Dendritic cell treated with granulocyte-macrophage colony-stimulating factor and Interleukin-4, amounts not matched to agents 40 ng/mL and 50 ng/mL, for 4 days (primary cell): ENCODE results near the gene ATXN7.

Experiments used
- H3K27ac Mint-ChIP-seq: one replicate; pipeline ENCODE4 v1.8.0; 2022; ENCODE audit warnings: mild to moderate bottlenecking, mixed read lengths
- H3K27me3 Mint-ChIP-seq: one replicate; pipeline ENCODE4 v1.8.0; 2022; ENCODE audit warnings: mild to moderate bottlenecking, mixed read lengths
- H3K36me3 Mint-ChIP-seq: one replicate; pipeline ENCODE4 v1.8.0; 2022; ENCODE audit warnings: low read depth, mixed read lengths
- H3K4me1 Mint-ChIP-seq: one replicate; pipeline ENCODE4 v1.8.0; 2022; ENCODE audit warnings: low read depth, mixed read lengths
- H3K4me3 Mint-ChIP-seq: one replicate; pipeline ENCODE4 v1.8.0; 2022; ENCODE audit warnings: mild to moderate bottlenecking, moderate library complexity, mixed read lengths
- H3K9me3 Mint-ChIP-seq: one replicate; pipeline ENCODE4 v1.8.0; 2022; ENCODE audit warnings: mixed read lengths
- intact Hi-C: fragments of 100-400 bp; cut with micrococcal nuclease; formaldehyde crosslinking; loops from one replicate; pipeline ENCODE4 v1.15.0; 2022

Gene ATXN7

GRCh38 chr3:63872135-63872924, 8.7 kb downstream of the ATXN7 start:
- no peaks in the 10 kb centered on the region for H3K27me3 Mint-ChIP-seq
- H3K36me3 Mint-ChIP-seq, result peaks cover 2% of the 10 kb centered on the region
- no peaks in the 10 kb centered on the region for H3K9me3 Mint-ChIP-seq
- intact Hi-C loops, result no loop called here
- H3K4me1 Mint-ChIP-seq, result peaks cover 22% of the 10 kb centered on the region
- no peak overlapping the region for H3K4me3 Mint-ChIP-seq
- H3K27ac Mint-ChIP-seq, result no peak overlapping the region

- H3K36me3 Mint-ChIP-seq, result no peaks in the 10 kb centered on the region
- H3K27ac Mint-ChIP-seq, result no peak overlapping the region
- peaks cover 22% of the 10 kb centered on the region for H3K4me1 Mint-ChIP-seq
- H3K4me3 Mint-ChIP-seq, result no peak overlapping the region
- no peaks in the 10 kb centered on the region for H3K9me3 Mint-ChIP-seq
- intact Hi-C loops, result no loop called here
- no peaks in the 10 kb centered on the region for H3K27me3 Mint-ChIP-seq
These were observed 11.1 kb downstream of the ATXN7 start for GRCh38 chr3:63874769-63875168.

- Mint-ChIP-seq H3K36me3 (no peaks in the 10 kb centered on the region), H3K27ac (no peak overlapping the region), H3K4me1 (peaks cover 23% of the 10 kb centered on the region), H3K9me3 (no peaks in the 10 kb centered on the region), H3K4me3 (no peak overlapping the region), H3K27me3 (no peaks in the 10 kb centered on the region)
- intact Hi-C loops, result no loop called here
These were observed 11.8 kb downstream of the ATXN7 start for GRCh38 chr3:63875510-63875909.

GRCh38 chr3:63876260-63876659, 12.6 kb downstream of the ATXN7 start:
- intact Hi-C loops, result no loop called here
- peaks cover 20% of the 10 kb centered on the region for H3K4me1 Mint-ChIP-seq
- no peaks in the 10 kb centered on the region for H3K27me3 Mint-ChIP-seq
- H3K27ac Mint-ChIP-seq, result no peak overlapping the region
- no peaks in the 10 kb centered on the region for H3K9me3 Mint-ChIP-seq
- no peaks in the 10 kb centered on the region for H3K36me3 Mint-ChIP-seq
- H3K4me3 Mint-ChIP-seq, result no peak overlapping the region

GRCh38 chr3:63877737-63878393, 14.2 kb downstream of the ATXN7 start:
- peaks cover 20% of the 10 kb centered on the region for H3K4me1 Mint-ChIP-seq
- H3K4me3 Mint-ChIP-seq, result no peak overlapping the region
- H3K27me3 Mint-ChIP-seq, result no peaks in the 10 kb centered on the region
- H3K9me3 Mint-ChIP-seq, result no peaks in the 10 kb centered on the region
- intact Hi-C loops, result no loop called here
- H3K36me3 Mint-ChIP-seq, result no peaks in the 10 kb centered on the region
- no peak overlapping the region for H3K27ac Mint-ChIP-seq

GRCh38 chr3:63878394-63879060, 14.9 kb downstream of the ATXN7 start:
- no peak overlapping the region for H3K4me3 Mint-ChIP-seq

GRCh38 chr3:63880653-63881052, 17.0 kb downstream of the ATXN7 start:
- H3K9me3 Mint-ChIP-seq, result no peaks in the 10 kb centered on the region
- peaks cover 9% of the 10 kb centered on the region for H3K4me1 Mint-ChIP-seq
- peaks cover 9% of the 10 kb centered on the region for H3K36me3 Mint-ChIP-seq
- peak overlapping the region; percentile 3 for H3K27ac Mint-ChIP-seq
- intact Hi-C loops, result no loop called here
- no peak overlapping the region for H3K4me3 Mint-ChIP-seq
- no peaks in the 10 kb centered on the region for H3K27me3 Mint-ChIP-seq

More at GRCh38 chr3:63878394-63879060, 14.9 kb downstream of the ATXN7 start:
- Mint-ChIP-seq H3K27ac (no peak overlapping the region), H3K27me3 (no peaks in the 10 kb centered on the region), H3K9me3 (no peaks in the 10 kb centered on the region), H3K36me3 (no peaks in the 10 kb centered on the region), H3K4me1 (peaks cover 19% of the 10 kb centered on the region)
- intact Hi-C loops, result no loop called here

- Mint-ChIP-seq H3K4me1 (peaks cover 7% of the 10 kb centered on the region), H3K4me3 (no peak overlapping the region), H3K27me3 (no peaks in the 10 kb centered on the region), H3K36me3 (peaks cover 17% of the 10 kb centered on the region), H3K9me3 (no peaks in the 10 kb centered on the region), H3K27ac (no peak overlapping the region)
- intact Hi-C loops, result no loop called here
These were observed 23.2 kb downstream of the ATXN7 start for GRCh38 chr3:63886858-63887257.

GRCh38 chr3:63891518-63891917, 27.9 kb downstream of the ATXN7 start:
- H3K9me3 Mint-ChIP-seq, result no peaks in the 10 kb centered on the region
- H3K27me3 Mint-ChIP-seq, result no peaks in the 10 kb centered on the region
- intact Hi-C loops, result no loop called here
- H3K4me3 Mint-ChIP-seq, result no peak overlapping the region
- peaks cover 24% of the 10 kb centered on the region for H3K4me1 Mint-ChIP-seq
- H3K36me3 Mint-ChIP-seq, result peaks cover 14% of the 10 kb centered on the region
- no peak overlapping the region for H3K27ac Mint-ChIP-seq

- H3K27ac Mint-ChIP-seq, result no peak overlapping the region
- no peak overlapping the region for H3K4me3 Mint-ChIP-seq
- H3K36me3 Mint-ChIP-seq, result peaks cover 19% of the 10 kb centered on the region
- H3K9me3 Mint-ChIP-seq, result no peaks in the 10 kb centered on the region
- intact Hi-C loops, result no loop called here
- H3K4me1 Mint-ChIP-seq, result peaks cover 24% of the 10 kb centered on the region
- no peaks in the 10 kb centered on the region for H3K27me3 Mint-ChIP-seq
These were observed 29.2 kb downstream of the ATXN7 start for GRCh38 chr3:63892773-63893352.

- Mint-ChIP-seq H3K4me1 (peaks cover 34% of the 10 kb centered on the region), H3K9me3 (no peaks in the 10 kb centered on the region), H3K36me3 (peaks cover 44% of the 10 kb centered on the region), H3K27ac (peak overlapping the region; percentile 11), H3K27me3 (no peaks in the 10 kb centered on the region), H3K4me3 (no peak overlapping the region)
- intact Hi-C loops, result no loop called here
These were observed 31.9 kb downstream of the ATXN7 start for GRCh38 chr3:63895422-63896189.

- H3K27ac Mint-ChIP-seq, result no peak overlapping the region
- H3K9me3 Mint-ChIP-seq, result no peaks in the 10 kb centered on the region
- intact Hi-C loops, result no loop called here
- peaks cover 48% of the 10 kb centered on the region for H3K36me3 Mint-ChIP-seq
- H3K4me3 Mint-ChIP-seq, result no peak overlapping the region
- no peaks in the 10 kb centered on the region for H3K27me3 Mint-ChIP-seq
- peaks cover 41% of the 10 kb centered on the region for H3K4me1 Mint-ChIP-seq
These were observed 32.8 kb downstream of the ATXN7 start for GRCh38 chr3:63896332-63897030.

- intact Hi-C loops, result no loop called here
- H3K27me3 Mint-ChIP-seq, result no peaks in the 10 kb centered on the region
- H3K9me3 Mint-ChIP-seq, result no peaks in the 10 kb centered on the region
- peaks cover 33% of the 10 kb centered on the region for H3K4me1 Mint-ChIP-seq
- no peak overlapping the region for H3K4me3 Mint-ChIP-seq
- H3K27ac Mint-ChIP-seq, result peak overlapping the region; percentile 14
- peaks cover 58% of the 10 kb centered on the region for H3K36me3 Mint-ChIP-seq
These were observed 36.3 kb downstream of the ATXN7 start for GRCh38 chr3:63900010-63900409.
